GM12878 (cell line): ENCODE results near the gene GALK1. TPM values are rescaled to one million over a fixed set of nuclear protein-coding genes. Genes with fewer than 3 reads are reported as not detected.
A peak's percentile ranks its signal among the peaks of the same experiment; 100 is the strongest.

Source experiments
- BHLHE40 ChIP-seq, 2 experiments: fragments of 450-650 bp in 1 of 2; IDR thresholded peaks; 2 replicates each; pipeline ENCODE4 v1.6.1; 2011 to 2017; ENCODE audit warnings: low read depth in 2 of 2, borderline replicate concordance in 1 of 2, improper control_type of control experiment in 1 of 2, low read length in 1 of 2, mild to moderate bottlenecking in 1 of 2
- CUX1 ChIP-seq: IDR thresholded peaks from 2 replicates; pipeline ENCODE4 v1.6.1; 2012; ENCODE audit warnings: improper control_type of control experiment, low read depth, low read length; ENCODE audit not compliant: insufficient replicate concordance
- EED ChIP-seq: sonication (generic); IDR thresholded peaks from 2 replicates; pipeline ENCODE4 v1.6.1; 2016; ENCODE audit warnings: antibody characterized with exemption, low read depth
- EGR1 ChIP-seq, 2 experiments: IDR thresholded peaks; 1 replicate in 1 of 2; 2 replicates in 1 of 2; pipeline ENCODE4 v1.6.1; 2011 to 2012; ENCODE audit warnings: low read depth in 2 of 2, low read length in 2 of 2, borderline replicate concordance in 1 of 2, mild to moderate bottlenecking in 1 of 2, moderate library complexity in 1 of 2
- FOS ChIP-seq: IDR thresholded peaks from 3 replicates; pipeline ENCODE4 v1.6.1; 2011; ENCODE audit warnings: borderline replicate concordance; ENCODE audit not compliant: insufficient read length; ENCODE audit errors: extremely low read depth
- GATAD2B ChIP-seq: fragments of 450-650 bp; conservative IDR thresholded peaks from 2 replicates; pipeline ENCODE4 v1.6.1; 2017; ENCODE audit warnings: low read depth, mild to moderate bottlenecking, moderate library complexity
- HDGF ChIP-seq: fragments of 450-650 bp; IDR thresholded peaks from 2 replicates; pipeline ENCODE4 v1.6.1; 2016; ENCODE audit warnings: antibody characterized with exemption
- IKZF1 ChIP-seq: fragments of 450-650 bp; conservative IDR thresholded peaks from 2 replicates; pipeline ENCODE4 v1.6.1; 2017; ENCODE audit warnings: antibody characterized with exemption, mild to moderate bottlenecking
- MTA3 ChIP-seq: IDR thresholded peaks from 2 replicates; pipeline ENCODE4 v1.6.1; 2012; ENCODE audit warnings: low read length, inconsistent platforms, borderline replicate concordance
- MXI1 ChIP-seq: fragments of 150-350 bp; IDR thresholded peaks from 2 replicates; pipeline ENCODE4 v1.6.1; 2011; ENCODE audit warnings: low read depth, mild to moderate bottlenecking, inconsistent platforms, low read length, improper control_type of control experiment
- NBN ChIP-seq: fragments of 450-650 bp; IDR thresholded peaks from 2 replicates; pipeline ENCODE4 v1.6.1; 2016
- NFYB ChIP-seq: IDR thresholded peaks from 2 replicates; pipeline ENCODE4 v1.6.1; 2011; ENCODE audit warnings: low read depth, mild to moderate bottlenecking, low read length, improper control_type of control experiment, moderate library complexity; ENCODE audit not compliant: insufficient read depth
- NRF1 ChIP-seq: conservative IDR thresholded peaks from 2 replicates; pipeline ENCODE4 v1.6.1; 2011; ENCODE audit warnings: mild to moderate bottlenecking, low read depth, low read length, improper control_type of control experiment
- PAX5 ChIP-seq: IDR thresholded peaks from 2 replicates; pipeline ENCODE4 v1.6.1; 2011; ENCODE audit warnings: low read depth, low read length, borderline replicate concordance
- SIN3A ChIP-seq: IDR thresholded peaks from 2 replicates; pipeline ENCODE4 v1.6.1; 2012; ENCODE audit warnings: low read depth, low read length, improper control_type of control experiment
- SPI1 ChIP-seq: IDR thresholded peaks from 2 replicates; pipeline ENCODE4 v1.6.1; 2011; ENCODE audit warnings: low read depth, mild to moderate bottlenecking, low read length, moderate library complexity, borderline replicate concordance; ENCODE audit not compliant: insufficient read depth
- TCF12 ChIP-seq: IDR thresholded peaks from 2 replicates; pipeline ENCODE4 v1.6.1; 2011; ENCODE audit warnings: low read depth, mild to moderate bottlenecking, low read length
- TCF3 ChIP-seq: IDR thresholded peaks from 2 replicates; pipeline ENCODE4 v1.6.1; 2012; ENCODE audit warnings: low read depth, mild to moderate bottlenecking, low read length, borderline replicate concordance; ENCODE audit not compliant: insufficient read depth
- YY1 ChIP-seq: IDR thresholded peaks from 2 replicates; pipeline ENCODE4 v1.6.1; 2011; ENCODE audit warnings: low read depth, mild to moderate bottlenecking, low read length
- ZNF274 ChIP-seq: IDR thresholded peaks from one replicate; pipeline ENCODE4 v1.8.0; 2011; ENCODE audit not compliant: insufficient read length, insufficient read depth
- polyA plus RNA-seq, 11 experiments: library from polyadenylated mRNA; depleted of rRNA in 4 of 11; unstranded in 6 of 11; stranded (reverse) in 5 of 11; fragments of >200 nt; fragmentation: Nextera tagmentation in 4 of 11; fragmentation: Illumina TruSeq in 1 of 11; extraction: Ambion mirVana in 4 of 11; extraction: Trizol in 1 of 11; gene quantifications; 1 replicate in 1 of 11; 2 replicates in 10 of 11; pipeline versions ENCODE4 v1.2.1 to v1.2.3, GENCODE V29; 2011 to 2016; ENCODE audit warnings: inconsistent platforms in 2 of 11, missing spikeins in 2 of 11, low read depth in 1 of 11
- total RNA-seq, 4 experiments: library from RNA; depleted of rRNA in 3 of 4; stranded (reverse); fragments of >200 nt in 3 of 4; fragmentation: Illumina TruSeq in 1 of 4; extraction: Trizol in 1 of 4; gene quantifications; 2 replicates each; pipeline versions ENCODE4 v1.2.1 to v1.2.3, GENCODE V29; 2013 to 2021
- TF ChIP-seq, protein P1 (sequence below): fragments of 450-650 bp; formaldehyde crosslinking; IDR thresholded peaks from 2 replicates; pipeline ENCODE4 v1.5.0; 2022; ENCODE audit warnings: mild to moderate bottlenecking, missing genetic modification characterization

Gene GALK1
- total and polyA plus RNA-seq, 10 of the 15 experiments (the other 5 are each of a cell fraction or from before 2014, with no cell fraction given) = 0.21 to 43.8 (median 21.4) TPM

DNA sequence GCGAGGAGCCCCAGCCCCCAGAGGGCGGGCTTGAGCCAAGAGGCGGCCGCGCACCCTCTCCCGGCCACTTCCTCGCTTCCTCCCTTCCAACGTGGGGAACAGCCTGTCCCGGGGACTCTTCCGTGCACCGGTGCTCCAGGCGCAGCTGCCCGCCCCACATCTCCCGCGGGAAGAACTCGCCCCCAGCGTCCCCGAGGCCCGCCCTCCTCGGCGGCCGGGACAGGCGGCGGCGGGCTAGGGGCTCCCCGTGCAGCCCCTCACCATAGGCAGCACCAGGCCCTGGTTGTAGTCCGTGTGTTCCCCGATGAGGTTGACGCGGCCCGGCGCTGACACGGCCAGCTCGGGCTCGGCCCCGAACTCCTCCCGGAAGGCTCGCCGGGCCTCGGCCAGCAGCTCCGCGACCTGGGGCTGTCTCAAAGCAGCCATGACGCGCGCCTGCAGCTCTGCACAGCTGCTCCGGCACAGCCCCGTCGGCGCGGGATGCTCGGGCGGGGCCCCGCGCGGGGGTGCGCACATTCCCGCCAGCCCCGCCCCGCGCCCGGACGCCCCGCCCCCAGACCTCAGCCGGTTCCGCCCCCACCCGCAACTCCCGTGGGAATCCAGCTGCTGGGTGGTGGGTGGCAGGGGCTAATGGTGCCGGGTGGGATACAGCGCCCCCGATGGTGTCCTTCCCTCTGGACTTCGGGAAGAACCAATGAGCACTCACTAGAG is at the start of gene GALK1 (continued):
- TF ChIP-seq NFYB (no peak), TCF12 (peak; percentile 62; the same call in 1 of the 2 replicates), PAX5 (no peak), GATAD2B (peak; percentile 74; the same call in 1 of the 2 replicates), ZNF274 (no peak), TCF3 (0 out of 2 replicates have a peak, but pooled peaks have one; percentile 51), NRF1 (no peak), YY1 (peak; percentile 68), MTA3 (no peak), CUX1 (no peak), SIN3A (peak; percentile 37; the same call in 1 of the 2 replicates), EED (peak; percentile 69), HDGF (peak; percentile 56; the same call in 1 of the 2 replicates), NBN (peak; percentile 8; the same call in 1 of the 2 replicates), EGR1 (IDR thresholded peaks at IDR 0.05; ENCODE audit: borderline replicate concordance in 1 of 2, low read depth in 2 of 2, low read length in 2 of 2) (0 out of 3 replicates have a peak, but pooled peaks of 1 of the 2 experiments have one; percentile 49), BHLHE40 (IDR thresholded peaks at IDR 0.05; ENCODE audit: borderline replicate concordance in 1 of 2, low read depth in 2 of 2, low read length in 1 of 2) (peak; percentile 33 to 46; a peak in 3 of 4 replicates), FOS (no peak), IKZF1 (peak; percentile 91), MXI1 (peak; percentile 59; the same call in 1 of the 2 replicates), SPI1 (peak; percentile 58)
- TF ChIP-seq, protein P1, sequence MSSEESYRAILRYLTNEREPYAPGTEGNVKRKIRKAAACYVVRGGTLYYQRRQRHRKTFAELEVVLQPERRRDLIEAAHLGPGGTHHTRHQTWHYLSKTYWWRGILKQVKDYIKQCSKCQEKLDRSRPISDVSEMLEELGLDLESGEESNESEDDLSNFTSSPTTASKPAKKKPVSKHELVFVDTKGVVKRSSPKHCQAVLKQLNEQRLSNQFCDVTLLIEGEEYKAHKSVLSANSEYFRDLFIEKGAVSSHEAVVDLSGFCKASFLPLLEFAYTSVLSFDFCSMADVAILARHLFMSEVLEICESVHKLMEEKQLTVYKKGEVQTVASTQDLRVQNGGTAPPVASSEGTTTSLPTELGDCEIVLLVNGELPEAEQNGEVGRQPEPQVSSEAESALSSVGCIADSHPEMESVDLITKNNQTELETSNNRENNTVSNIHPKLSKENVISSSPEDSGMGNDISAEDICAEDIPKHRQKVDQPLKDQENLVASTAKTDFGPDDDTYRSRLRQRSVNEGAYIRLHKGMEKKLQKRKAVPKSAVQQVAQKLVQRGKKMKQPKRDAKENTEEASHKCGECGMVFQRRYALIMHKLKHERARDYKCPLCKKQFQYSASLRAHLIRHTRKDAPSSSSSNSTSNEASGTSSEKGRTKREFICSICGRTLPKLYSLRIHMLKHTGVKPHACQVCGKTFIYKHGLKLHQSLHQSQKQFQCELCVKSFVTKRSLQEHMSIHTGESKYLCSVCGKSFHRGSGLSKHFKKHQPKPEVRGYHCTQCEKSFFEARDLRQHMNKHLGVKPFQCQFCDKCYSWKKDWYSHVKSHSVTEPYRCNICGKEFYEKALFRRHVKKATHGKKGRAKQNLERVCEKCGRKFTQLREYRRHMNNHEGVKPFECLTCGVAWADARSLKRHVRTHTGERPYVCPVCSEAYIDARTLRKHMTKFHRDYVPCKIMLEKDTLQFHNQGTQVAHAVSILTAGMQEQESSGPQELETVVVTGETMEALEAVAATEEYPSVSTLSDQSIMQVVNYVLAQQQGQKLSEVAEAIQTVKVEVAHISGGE (CRISPR knock-in tag) = no peak
